Activated B cell treated with CpG ODN at 0.5 μM for 24 hours (primary cell): ENCODE results near the gene DMAP1. TPM values are rescaled to one million over a fixed set of nuclear protein-coding genes. Genes with fewer than 3 reads are reported as not detected.

Source experiments
- ATAC-seq: fragments of 200-7000 bp; cut with Tn5 transposase; one replicate; pipeline ENCODE4 v1.10.0; 2021; ENCODE audit warnings: low read depth, mild to moderate bottlenecking, moderate library complexity
- CTCF ChIA-PET: fragments of 350-600 bp; sonication (Branson Sonifier 250); formaldehyde crosslinking; loops from one replicate; lab custom pipeline; 2021; ENCODE audit warnings: antibody characterized with exemption; lab: Charles Lee
- POLR2A ChIA-PET: fragments of 350-600 bp; sonication (Branson Sonifier 250); formaldehyde crosslinking; loops from one replicate; lab custom pipeline; 2021; ENCODE audit warnings: antibody characterized with exemption; lab: Charles Lee
- DNase-seq: peaks from one replicate; pipeline ENCODE4 v3.0.0; 2022
- H3K27ac Mint-ChIP-seq: one replicate; pipeline ENCODE4 v1.8.0; 2020; ENCODE audit warnings: mixed read lengths
- H3K27me3 Mint-ChIP-seq: one replicate; pipeline ENCODE4 v1.8.0; 2021; ENCODE audit warnings: mixed read lengths
- H3K36me3 Mint-ChIP-seq: one replicate; pipeline ENCODE4 v1.8.0; 2021; ENCODE audit warnings: low read depth, mixed read lengths
- H3K4me1 Mint-ChIP-seq: one replicate; pipeline ENCODE4 v1.8.0; 2021; ENCODE audit warnings: mixed read lengths
- H3K4me3 Mint-ChIP-seq: one replicate; pipeline ENCODE4 v1.8.0; 2020; ENCODE audit warnings: mild to moderate bottlenecking, mixed read lengths
- H3K9me3 Mint-ChIP-seq: one replicate; pipeline ENCODE4 v1.8.0; 2020; ENCODE audit warnings: mixed read lengths
- CTCF ChIP-seq: fragments of 200-600 bp; IDR thresholded peaks from one replicate; pipeline ENCODE4 v1.8.0; 2022; ENCODE audit warnings: antibody characterized with exemption, mild to moderate bottlenecking
- intact Hi-C: fragments of 100-400 bp; cut with micrococcal nuclease; formaldehyde crosslinking; loops from one replicate; pipeline ENCODE4 v1.15.1; 2024
- total RNA-seq: library from RNA; stranded (reverse); gene quantifications from 2 replicates; pipeline ENCODE4 v1.2.3, GENCODE V29; 2022

The DMAP1 gene
- total RNA-seq, 1 donor from 2014 or later: 64.7 TPM

GRCh38 chr1:44227211-44227610 is 13.9 kb downstream of the DMAP1 start:
- no peak overlapping the region for H3K4me3 Mint-ChIP-seq
- H3K9me3 Mint-ChIP-seq: no peaks in the 10 kb centered on the region
- no peak for DNase-seq
- intact Hi-C loops: no loop called here
- no peak overlapping the region for H3K27ac Mint-ChIP-seq
- no peak for ATAC-seq
- POLR2A ChIA-PET: no interaction called here
- H3K4me1 Mint-ChIP-seq: peaks cover 13% of the 10 kb centered on the region
- CTCF ChIA-PET: interaction anchor here (1.2 kb wide), 1 partner anchor 10 kb away, joined by 4 read pairs; no protein-coding TSS in a partner anchor
- no peaks in the 10 kb centered on the region for H3K27me3 Mint-ChIP-seq
- no peak for TF ChIP-seq CTCF
- H3K36me3 Mint-ChIP-seq: peaks cover 21% of the 10 kb centered on the region

GRCh38 chr1:44228218-44228617 is 14.9 kb downstream of the DMAP1 start:
- Mint-ChIP-seq H3K4me1 (peaks cover 7% of the 10 kb centered on the region), H3K9me3 (no peaks in the 10 kb centered on the region), H3K36me3 (peaks cover 30% of the 10 kb centered on the region), H3K27ac (no peak overlapping the region), H3K4me3 (no peak overlapping the region), H3K27me3 (no peaks in the 10 kb centered on the region)
- ChIA-PET POLR2A (no interaction called here), CTCF (no interaction called here)
- DNase-seq (no peak), ATAC-seq (no peak)
- intact Hi-C loops: no loop called here
- no peak for TF ChIP-seq CTCF

- Mint-ChIP-seq H3K27ac (no peak overlapping the region), H3K27me3 (no peaks in the 10 kb centered on the region), H3K4me1 (no peaks in the 10 kb centered on the region), H3K4me3 (no peak overlapping the region), H3K36me3 (peaks cover 34% of the 10 kb centered on the region), H3K9me3 (no peaks in the 10 kb centered on the region)
- intact Hi-C loops: no loop called here
- POLR2A ChIA-PET: no interaction called here
- CTCF ChIA-PET: no interaction called here
- TF ChIP-seq CTCF: no peak
- DNase-seq (no peak), ATAC-seq (no peak)
These were observed 16.3 kb downstream of the DMAP1 start for GRCh38 chr1:44229435-44230167.

- Mint-ChIP-seq H3K4me3 (no peak overlapping the region), H3K36me3 (peaks cover 34% of the 10 kb centered on the region), H3K9me3 (no peaks in the 10 kb centered on the region), H3K27me3 (no peaks in the 10 kb centered on the region), H3K27ac (no peak overlapping the region), H3K4me1 (no peaks in the 10 kb centered on the region)
- no peak for ATAC-seq
- ChIA-PET CTCF (no interaction called here), POLR2A (no interaction called here)
- intact Hi-C loops: no loop called here
- TF ChIP-seq CTCF: no peak
- no peak for DNase-seq
These were observed 17.5 kb downstream of the DMAP1 start for GRCh38 chr1:44230796-44231195.

GRCh38 chr1:44233593-44233992 is 20.3 kb downstream of the DMAP1 start:
- CTCF ChIA-PET: no interaction called here
- Mint-ChIP-seq H3K36me3 (peaks cover 34% of the 10 kb centered on the region), H3K27ac (no peak overlapping the region), H3K4me1 (peaks cover 6% of the 10 kb centered on the region), H3K4me3 (no peak overlapping the region), H3K27me3 (no peaks in the 10 kb centered on the region), H3K9me3 (no peaks in the 10 kb centered on the region)
- TF ChIP-seq CTCF: no peak
- DNase-seq: no peak
- POLR2A ChIA-PET: no interaction called here
- intact Hi-C loops: no loop called here
- no peak for ATAC-seq
